SH-SY5Y (cell line): ENCODE measurements around the gene TRIOBP.

Experiments used
- GATA2 ChIP-seq: IDR thresholded peaks from 2 replicates; pipeline ENCODE4 v1.6.1; 2011; ENCODE audit warnings: mild to moderate bottlenecking, low read depth, low read length
- GATA3 ChIP-seq: IDR thresholded peaks from 2 replicates; pipeline ENCODE4 v1.6.1; 2011; ENCODE audit warnings: low read depth, mild to moderate bottlenecking, low read length, moderate library complexity

DNA sequence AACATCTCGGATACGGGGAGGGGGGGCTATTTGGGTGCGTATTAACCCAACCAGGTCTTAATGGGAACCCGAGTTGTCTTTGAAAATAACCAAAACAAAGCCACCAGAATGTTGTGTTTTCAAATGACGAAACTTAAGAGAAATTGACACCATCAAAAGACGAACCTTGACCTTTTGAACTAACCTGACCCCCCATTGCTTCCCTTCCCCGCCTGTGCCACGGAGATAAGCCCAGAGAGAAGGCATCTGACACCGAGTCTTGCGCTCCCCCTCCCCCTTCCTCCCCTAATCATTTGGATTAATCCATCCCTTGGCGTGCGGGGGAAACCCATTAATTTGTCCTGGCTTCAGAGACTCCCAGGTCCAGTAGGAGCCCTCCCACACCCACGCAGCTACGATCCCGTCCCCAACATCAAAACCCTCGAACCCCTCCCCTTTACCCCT lies 106.4 kb downstream of the TRIOBP start:
- TF ChIP-seq GATA3 (no peak), GATA2 (no peak)
